IPS-15b (cell line): ENCODE data around the gene KCNJ13.

Experiments used
- H3K27me3 ChIP-seq: one replicate; pipeline ENCODE4 v1.6.1; 2013; ENCODE audit warnings: low read length; ENCODE audit not compliant: control insufficient read depth, insufficient read depth
- H3K36me3 ChIP-seq: one replicate; pipeline ENCODE4 v1.6.1; 2013; ENCODE audit warnings: low read length; ENCODE audit not compliant: control insufficient read depth, insufficient read depth
- H3K4me1 ChIP-seq: one replicate; pipeline ENCODE4 v1.6.1; 2013; ENCODE audit warnings: mild to moderate bottlenecking, low read length; ENCODE audit not compliant: control insufficient read depth, insufficient read depth
- H3K4me3 ChIP-seq: one replicate; pipeline ENCODE4 v1.5.1; 2013; ENCODE audit warnings: low read depth, low read length
- H3K9ac ChIP-seq: one replicate; pipeline ENCODE4 v1.6.1; 2013; ENCODE audit warnings: low read depth, mild to moderate bottlenecking, low read length
- H3K9me3 ChIP-seq: one replicate; pipeline ENCODE4 v1.6.1; 2013; ENCODE audit warnings: mild to moderate bottlenecking, low read length; ENCODE audit not compliant: control insufficient read depth, insufficient read depth

Gene KCNJ13

GRCh38 chr2:232761301-232761907 is 15.0 kb downstream of the KCNJ13 start:
- Histone ChIP-seq H3K4me1 (no peaks in the 10 kb centered on the region), H3K4me3 (no peak overlapping the region), H3K27me3 (no peaks in the 10 kb centered on the region), H3K9ac (no peak overlapping the region), H3K9me3 (no peaks in the 10 kb centered on the region), H3K36me3 (no peaks in the 10 kb centered on the region)

GRCh38 chr2:232757905-232758304 is 18.5 kb downstream of the KCNJ13 start:
- H3K27me3 ChIP-seq, result no peaks in the 10 kb centered on the region
- H3K4me1 ChIP-seq, result no peaks in the 10 kb centered on the region
- no peak overlapping the region for H3K4me3 ChIP-seq
- H3K9ac ChIP-seq, result no peak overlapping the region
- H3K36me3 ChIP-seq, result no peaks in the 10 kb centered on the region
- no peaks in the 10 kb centered on the region for H3K9me3 ChIP-seq

- H3K9ac ChIP-seq, result no peak overlapping the region
- H3K4me1 ChIP-seq, result no peaks in the 10 kb centered on the region
- H3K36me3 ChIP-seq, result no peaks in the 10 kb centered on the region
- no peak overlapping the region for H3K4me3 ChIP-seq
- no peaks in the 10 kb centered on the region for H3K27me3 ChIP-seq
- no peaks in the 10 kb centered on the region for H3K9me3 ChIP-seq
Observed at GRCh38 chr2:232750135-232750671, 26.2 kb downstream of the KCNJ13 start.

GRCh38 chr2:232749331-232749730 is 27.0 kb downstream of the KCNJ13 start:
- H3K4me3 ChIP-seq, result no peak overlapping the region
- no peaks in the 10 kb centered on the region for H3K4me1 ChIP-seq
- no peaks in the 10 kb centered on the region for H3K27me3 ChIP-seq
- no peaks in the 10 kb centered on the region for H3K36me3 ChIP-seq
- H3K9me3 ChIP-seq, result no peaks in the 10 kb centered on the region
- no peak overlapping the region for H3K9ac ChIP-seq

GRCh38 chr2:232748038-232748437 is 28.3 kb downstream of the KCNJ13 start:
- H3K4me1 ChIP-seq, result no peaks in the 10 kb centered on the region
- no peaks in the 10 kb centered on the region for H3K9me3 ChIP-seq
- no peak overlapping the region for H3K4me3 ChIP-seq
- H3K27me3 ChIP-seq, result no peaks in the 10 kb centered on the region
- H3K36me3 ChIP-seq, result no peaks in the 10 kb centered on the region
- H3K9ac ChIP-seq, result no peak overlapping the region

GRCh38 chr2:232744963-232745362 is 31.4 kb downstream of the KCNJ13 start:
- no peaks in the 10 kb centered on the region for H3K27me3 ChIP-seq
- no peaks in the 10 kb centered on the region for H3K4me1 ChIP-seq
- H3K9ac ChIP-seq, result no peak overlapping the region
- H3K36me3 ChIP-seq, result no peaks in the 10 kb centered on the region
- no peaks in the 10 kb centered on the region for H3K9me3 ChIP-seq
- no peak overlapping the region for H3K4me3 ChIP-seq

GRCh38 chr2:232741972-232742371 is 34.4 kb downstream of the KCNJ13 start:
- no peaks in the 10 kb centered on the region for H3K4me1 ChIP-seq
- H3K9me3 ChIP-seq, result no peaks in the 10 kb centered on the region
- no peak overlapping the region for H3K9ac ChIP-seq
- no peak overlapping the region for H3K4me3 ChIP-seq
- no peaks in the 10 kb centered on the region for H3K36me3 ChIP-seq
- no peaks in the 10 kb centered on the region for H3K27me3 ChIP-seq

- Histone ChIP-seq H3K4me1 (no peaks in the 10 kb centered on the region), H3K4me3 (no peak overlapping the region), H3K9ac (no peak overlapping the region), H3K36me3 (no peaks in the 10 kb centered on the region), H3K9me3 (no peaks in the 10 kb centered on the region), H3K27me3 (no peaks in the 10 kb centered on the region)
Observed at GRCh38 chr2:232741294-232741693, 35.1 kb downstream of the KCNJ13 start.

- H3K36me3 ChIP-seq, result no peaks in the 10 kb centered on the region
- H3K9me3 ChIP-seq, result no peaks in the 10 kb centered on the region
- no peak overlapping the region for H3K9ac ChIP-seq
- H3K4me1 ChIP-seq, result no peaks in the 10 kb centered on the region
- H3K27me3 ChIP-seq, result no peaks in the 10 kb centered on the region
- H3K4me3 ChIP-seq, result no peak overlapping the region
Observed at GRCh38 chr2:232731470-232731869, 44.9 kb downstream of the KCNJ13 start.

GRCh38 chr2:232728785-232729184 is 47.6 kb downstream of the KCNJ13 start:
- Histone ChIP-seq H3K9ac (no peak overlapping the region), H3K4me1 (no peaks in the 10 kb centered on the region), H3K9me3 (no peaks in the 10 kb centered on the region), H3K36me3 (no peaks in the 10 kb centered on the region), H3K4me3 (no peak overlapping the region), H3K27me3 (no peaks in the 10 kb centered on the region)

- Histone ChIP-seq H3K36me3 (no peaks in the 10 kb centered on the region), H3K27me3 (no peaks in the 10 kb centered on the region), H3K9me3 (no peaks in the 10 kb centered on the region), H3K4me3 (no peak overlapping the region), H3K9ac (no peak overlapping the region), H3K4me1 (peaks cover 3% of the 10 kb centered on the region)
Observed at GRCh38 chr2:232723027-232723426, 53.3 kb downstream of the KCNJ13 start.

- H3K4me1 ChIP-seq, result peaks cover 3% of the 10 kb centered on the region
- H3K9me3 ChIP-seq, result no peaks in the 10 kb centered on the region
- no peak overlapping the region for H3K9ac ChIP-seq
- no peaks in the 10 kb centered on the region for H3K27me3 ChIP-seq
- H3K36me3 ChIP-seq, result no peaks in the 10 kb centered on the region
- no peak overlapping the region for H3K4me3 ChIP-seq
Observed at GRCh38 chr2:232721882-232722281, 54.5 kb downstream of the KCNJ13 start.
